Measurements from ENCODE around the gene TRIM38.

Gene TRIM38

GRCh38 chr6:25927178-25927577, 35.4 kb upstream of the TRIM38 start:
- CTCF ChIA-PET, result interaction anchor here (0.6 to 1.4 kb wide), 6 partner anchors 12 to 939 kb away, joined by 3 to 8 read pairs (median 3); no protein-coding TSS in a partner anchor
- Histone ChIP-seq H3K36me3 (ENCODE audit: control insufficient read depth in 2 of 2, insufficient read depth in 1 of 2, low read length in 2 of 2) (no peaks in the 10 kb centered on the region), H3K27ac (ENCODE audit: extremely low read depth, low read depth, low read length) (no peak overlapping the region), H3K9me3 (ENCODE audit: control insufficient read depth, insufficient read depth, low read depth, low read length) (no peaks in the 10 kb centered on the region), H3K4me3 (ENCODE audit: low read depth, low read length) (no peak overlapping the region), H3K4me1 (ENCODE audit: control insufficient read depth, insufficient read depth, low read length) (peaks cover 8% of the 10 kb centered on the region; the same call in 1 of the 2 replicates)
- POLR2A ChIA-PET, result no interaction called here
- no peak for TF ChIP-seq ZNF645 (tag by site-specific recombination; IDR thresholded peaks at IDR 0.05)
- no peak for TF ChIP-seq ZBTB10 (tag by site-specific recombination; IDR thresholded peaks at IDR 0.05)
- no peak for TF ChIP-seq ZNF664 (tag by site-specific recombination; IDR thresholded peaks at IDR 0.05)
- no peak for TF ChIP-seq ZNF654 (tag by site-specific recombination; IDR thresholded peaks at IDR 0.05; ENCODE audit: low read depth)
- no peak for TF ChIP-seq GFI1B (tag by site-specific recombination; IDR thresholded peaks at IDR 0.05)
- TF ChIP-seq BCL11B (tag by site-specific recombination; IDR thresholded peaks at IDR 0.05; ENCODE audit: low read depth), result no peak
- TF ChIP-seq ZNF777 (tag by site-specific recombination; IDR thresholded peaks at IDR 0.05; ENCODE audit: borderline replicate concordance), result no peak

- ChIA-PET CTCF (interaction anchor here (0.6 to 1.4 kb wide), 6 partner anchors 10 to 940 kb away, joined by 3 to 8 read pairs (median 3); no protein-coding TSS in a partner anchor), POLR2A (no interaction called here)
- peaks cover 8% of the 10 kb centered on the region; the same call in 1 of the 2 replicates for H3K4me1 ChIP-seq (ENCODE audit: control insufficient read depth, insufficient read depth, low read length)
- no peaks in the 10 kb centered on the region for H3K36me3 ChIP-seq (ENCODE audit: control insufficient read depth in 2 of 2, insufficient read depth in 1 of 2, low read length in 2 of 2)
- no peak overlapping the region for H3K27ac ChIP-seq (ENCODE audit: extremely low read depth, low read depth, low read length)
- H3K4me3 ChIP-seq (ENCODE audit: low read depth, low read length), result no peak overlapping the region
- no peaks in the 10 kb centered on the region for H3K9me3 ChIP-seq (ENCODE audit: control insufficient read depth, insufficient read depth, low read depth, low read length)
- no peak for TF ChIP-seq PRDM2 (tag by site-specific recombination; IDR thresholded peaks at IDR 0.05; ENCODE audit: borderline replicate concordance)
- TF ChIP-seq TSHZ1 (tag by site-specific recombination; IDR thresholded peaks at IDR 0.05; ENCODE audit: borderline replicate concordance), result no peak
- TF ChIP-seq ZBTB17 (tag by site-specific recombination; IDR thresholded peaks at IDR 0.05), result peak; percentile 50
- no peak for TF ChIP-seq ZNF292 (tag by site-specific recombination; IDR thresholded peaks at IDR 0.05; ENCODE audit: borderline replicate concordance, low read depth)
- TF ChIP-seq ZSCAN5A (tag by site-specific recombination; IDR thresholded peaks at IDR 0.05), result no peak
- no peak for TF ChIP-seq ZNF404 (tag by site-specific recombination; IDR thresholded peaks at IDR 0.05)
- TF ChIP-seq ZNF174 (tag by site-specific recombination; IDR thresholded peaks at IDR 0.05), result no peak
- no peak for TF ChIP-seq ZNF692 (tag by site-specific recombination; IDR thresholded peaks at IDR 0.05)
These were observed 34.8 kb upstream of the TRIM38 start for GRCh38 chr6:25927756-25928216.
